Astrocyte (in vitro differentiated cells and primary cell): ENCODE data around the gene NFE2.

ENCODE experiments used
- EZH2 ChIP-seq: IDR thresholded peaks from 2 replicates; pipeline ENCODE4 v1.6.1; 2012; ENCODE audit warnings: mild to moderate bottlenecking, low read length, inconsistent platforms; ENCODE audit not compliant: insufficient read depth
- TF ChIP-seq, protein P1 (sequence below): IDR thresholded peaks from 2 replicates; pipeline ENCODE4 v1.5.1; 2011; ENCODE audit warnings: low read depth, mild to moderate bottlenecking, inconsistent platforms, low read length, moderate library complexity; ENCODE audit not compliant: insufficient read depth

DNA sequence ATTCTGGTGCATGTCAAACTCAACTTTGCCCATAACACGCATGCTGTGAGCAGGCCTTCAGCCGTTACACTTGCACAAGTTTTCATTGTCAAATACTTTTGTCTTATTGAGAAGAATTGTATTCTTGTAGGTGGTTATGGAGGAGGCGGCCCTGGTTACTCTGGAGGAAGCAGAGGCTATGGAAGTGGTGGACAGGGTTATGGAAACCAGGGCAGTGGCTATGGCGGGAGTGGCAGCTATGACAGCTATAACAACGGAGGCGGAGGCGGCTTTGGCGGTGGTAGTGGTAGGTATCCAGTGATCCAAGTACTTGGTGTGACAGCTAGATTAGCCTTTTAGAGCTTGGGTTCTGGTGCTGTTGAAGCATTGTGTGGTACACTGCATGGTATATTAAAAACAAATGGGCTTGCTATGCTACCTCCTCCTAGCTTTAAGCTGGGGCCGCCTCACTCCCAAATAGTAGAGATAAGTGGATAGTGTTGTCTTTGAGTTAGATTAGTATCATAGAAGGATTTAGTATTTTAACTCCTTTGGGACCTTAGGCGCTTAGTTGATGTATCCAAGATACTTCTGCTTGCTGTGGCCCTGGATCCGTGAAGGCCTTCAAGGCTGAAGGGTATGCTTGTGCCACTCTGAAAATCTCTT is 17.7 kb downstream of the NFE2 start:
- no peak for TF ChIP-seq EZH2
- TF ChIP-seq, protein P1, sequence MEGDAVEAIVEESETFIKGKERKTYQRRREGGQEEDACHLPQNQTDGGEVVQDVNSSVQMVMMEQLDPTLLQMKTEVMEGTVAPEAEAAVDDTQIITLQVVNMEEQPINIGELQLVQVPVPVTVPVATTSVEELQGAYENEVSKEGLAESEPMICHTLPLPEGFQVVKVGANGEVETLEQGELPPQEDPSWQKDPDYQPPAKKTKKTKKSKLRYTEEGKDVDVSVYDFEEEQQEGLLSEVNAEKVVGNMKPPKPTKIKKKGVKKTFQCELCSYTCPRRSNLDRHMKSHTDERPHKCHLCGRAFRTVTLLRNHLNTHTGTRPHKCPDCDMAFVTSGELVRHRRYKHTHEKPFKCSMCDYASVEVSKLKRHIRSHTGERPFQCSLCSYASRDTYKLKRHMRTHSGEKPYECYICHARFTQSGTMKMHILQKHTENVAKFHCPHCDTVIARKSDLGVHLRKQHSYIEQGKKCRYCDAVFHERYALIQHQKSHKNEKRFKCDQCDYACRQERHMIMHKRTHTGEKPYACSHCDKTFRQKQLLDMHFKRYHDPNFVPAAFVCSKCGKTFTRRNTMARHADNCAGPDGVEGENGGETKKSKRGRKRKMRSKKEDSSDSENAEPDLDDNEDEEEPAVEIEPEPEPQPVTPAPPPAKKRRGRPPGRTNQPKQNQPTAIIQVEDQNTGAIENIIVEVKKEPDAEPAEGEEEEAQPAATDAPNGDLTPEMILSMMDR, result no peak
